DMS53 treated with DMSO at 0.1 percent for 48 hours (cell line): Measurements from ENCODE around the gene CHRNA4.

Experiments
- DNase-seq: peaks from one replicate; lab custom pipeline; 2025; ENCODE audit not compliant: unreplicated experiment; lab: John Stamatoyannopoulos, UW

Gene CHRNA4

GRCh38 chr20:63321148-63321831, 39.9 kb downstream of the CHRNA4 start:
- no peak for DNase-seq

DNA sequence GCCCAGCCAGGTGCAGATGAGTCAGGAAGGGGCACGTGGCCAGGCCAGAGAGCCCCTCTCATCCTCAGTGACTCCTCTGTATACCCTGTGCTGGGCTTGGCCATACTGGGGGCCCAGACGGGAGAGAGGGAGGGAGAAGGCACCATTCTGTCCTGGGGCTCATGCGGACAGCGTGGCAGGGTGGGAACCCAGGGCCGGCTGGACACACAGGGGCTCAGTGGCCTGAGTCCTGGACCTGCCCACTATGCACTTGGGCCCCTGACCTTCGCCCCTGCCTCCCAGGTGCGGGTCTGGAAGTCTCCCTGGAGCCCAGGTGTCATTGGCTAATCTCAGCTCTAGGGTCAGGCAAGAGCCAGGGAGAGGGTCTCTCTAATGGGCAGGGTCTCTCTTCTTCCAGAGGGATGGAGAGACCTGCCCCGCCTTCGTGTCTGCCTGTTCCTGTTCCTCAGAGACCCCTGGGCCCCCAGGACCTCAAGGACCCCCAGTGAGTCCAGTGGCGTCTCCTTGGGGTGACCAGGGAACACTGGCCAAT, 40.5 kb downstream of the CHRNA4 start:
- DNase-seq, result no peak

GRCh38 chr20:63320041-63320511, 41.1 kb downstream of the CHRNA4 start:
- no peak for DNase-seq

GRCh38 chr20:63319164-63320040, 41.7 kb downstream of the CHRNA4 start:
- DNase-seq, result no peak

DNA sequence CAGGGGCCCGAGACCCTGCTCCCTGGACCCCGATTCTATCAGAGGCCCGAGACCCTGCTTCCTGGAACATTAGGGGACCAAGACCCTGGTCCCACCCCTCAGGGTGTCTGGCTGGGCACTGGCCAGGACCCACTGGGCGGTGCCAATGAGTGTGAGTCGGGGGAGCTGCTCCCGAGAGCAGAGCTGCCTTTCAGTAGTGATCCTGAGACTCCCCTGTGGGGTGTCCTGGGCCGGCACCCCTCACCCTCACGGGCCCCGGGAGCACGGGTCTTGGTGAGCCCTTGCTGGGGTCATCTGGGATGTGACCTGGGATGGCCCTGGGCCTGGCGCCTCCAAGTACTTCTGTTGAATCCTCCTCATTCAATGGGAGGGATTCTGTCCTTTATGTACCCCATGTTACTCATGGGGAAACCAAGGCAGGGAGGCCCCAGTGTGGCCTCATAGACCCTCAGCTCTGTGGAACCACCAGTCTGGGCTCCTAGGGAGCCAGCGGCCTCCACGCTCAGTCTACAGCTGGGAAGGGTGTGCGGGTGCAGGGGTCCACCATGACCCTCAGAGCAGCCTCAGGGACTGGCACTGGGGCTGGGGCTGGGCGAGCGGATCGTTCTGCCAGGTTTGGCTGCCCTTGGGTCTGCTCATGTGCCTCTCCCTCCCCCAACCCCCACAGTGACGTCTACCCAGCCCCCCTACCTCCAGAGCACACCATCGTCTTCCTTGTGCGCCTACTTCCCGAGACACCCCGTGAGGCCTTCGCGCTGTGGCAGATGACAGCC, 42.6 kb downstream of the CHRNA4 start:
- no peak for DNase-seq

DNA sequence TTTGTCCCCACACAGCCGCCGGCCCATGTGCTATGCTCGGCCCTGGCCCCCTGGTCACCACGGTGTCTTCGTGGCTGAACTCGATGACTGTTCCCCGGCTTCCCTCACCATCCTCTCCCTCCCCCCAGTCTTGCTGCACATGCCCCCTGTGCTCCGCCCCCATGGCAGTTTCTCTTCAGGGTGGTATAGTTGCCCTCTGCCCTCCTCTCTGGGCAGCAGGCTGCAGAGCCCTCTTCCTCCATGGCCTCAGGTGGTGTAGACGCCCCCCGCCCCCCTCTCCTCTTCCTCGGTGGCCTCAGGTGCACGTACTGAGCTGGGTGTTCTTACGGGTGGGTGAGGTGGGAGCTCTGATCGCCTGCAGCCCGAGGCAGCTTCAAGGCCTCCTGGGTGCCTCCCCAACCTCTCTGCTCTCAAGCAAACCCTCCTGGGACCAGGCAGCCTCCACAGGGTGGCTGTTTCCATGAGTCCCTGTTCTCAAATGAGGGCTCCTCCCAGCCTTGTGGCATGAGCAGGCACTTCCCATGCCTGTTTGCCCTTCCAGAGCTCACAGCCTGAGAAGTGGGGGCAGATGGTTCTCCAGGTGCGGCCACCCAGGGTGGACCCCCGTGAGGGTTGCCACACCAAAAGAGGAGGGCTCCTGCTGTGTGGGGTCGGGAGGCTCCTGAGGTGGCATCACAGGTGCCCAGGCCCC, 43.4 kb downstream of the CHRNA4 start:
- DNase-seq, result no peak

GRCh38 chr20:63317061-63317460, 44.1 kb downstream of the CHRNA4 start:
- DNase-seq, result no peak

GRCh38 chr20:63316502-63316921, 44.6 kb downstream of the CHRNA4 start:
- no peak for DNase-seq

- DNase-seq, result no peak
Observed at GRCh38 chr20:63315731-63316491, 45.2 kb downstream of the CHRNA4 start.

- no peak for DNase-seq
Observed at GRCh38 chr20:63315240-63315689, 45.9 kb downstream of the CHRNA4 start.

GRCh38 chr20:63314566-63315239, 46.4 kb downstream of the CHRNA4 start:
- no peak for DNase-seq

- DNase-seq, result no peak
Observed at GRCh38 chr20:63314015-63314471, 47.1 kb downstream of the CHRNA4 start.

- DNase-seq, result no peak
Observed at GRCh38 chr20:63313349-63314014, 47.7 kb downstream of the CHRNA4 start.

- DNase-seq, result no peak
Observed at GRCh38 chr20:63312690-63313348, 48.3 kb downstream of the CHRNA4 start.

DNA sequence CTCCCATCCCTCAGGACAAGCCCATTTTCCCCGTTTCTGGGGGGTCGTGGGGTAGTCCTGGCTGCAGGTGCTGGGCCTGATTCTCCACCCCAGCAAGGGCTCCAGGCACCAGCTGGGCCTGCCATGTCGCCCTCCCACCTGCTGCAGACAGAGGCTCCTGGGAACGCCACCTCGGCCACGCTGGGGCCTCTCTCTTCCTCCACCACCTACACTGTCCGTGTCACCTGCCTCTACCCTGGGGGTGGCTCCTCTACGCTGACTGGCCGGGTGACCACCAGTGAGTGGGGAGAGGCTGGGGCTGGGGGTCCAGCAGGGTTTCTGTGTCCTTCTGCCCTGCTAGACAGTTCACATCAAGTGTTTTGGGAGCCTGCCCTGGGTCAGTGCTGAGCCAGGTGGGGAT, 48.9 kb downstream of the CHRNA4 start:
- DNase-seq, result no peak

DNA sequence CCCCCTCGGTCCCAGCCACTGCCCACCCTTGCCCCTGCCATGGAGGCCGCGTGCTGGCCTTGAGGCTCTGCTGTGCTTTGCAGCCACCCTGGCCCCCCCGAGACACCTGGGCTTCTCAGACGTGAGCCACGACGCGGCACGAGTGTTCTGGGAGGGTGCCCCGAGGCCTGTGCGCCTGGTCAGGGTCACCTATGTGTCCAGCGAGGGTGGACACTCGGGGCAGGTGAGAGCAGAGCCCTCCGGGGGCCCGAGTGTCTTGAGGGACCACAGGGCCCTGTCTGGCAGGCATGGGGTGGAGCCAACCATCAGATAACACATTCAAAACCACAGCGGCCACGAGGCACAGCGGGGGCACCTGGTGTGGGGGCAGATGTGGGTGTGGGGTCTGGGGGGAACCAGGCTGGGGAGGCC, 49.3 kb downstream of the CHRNA4 start:
- no peak for DNase-seq

- no peak for DNase-seq
Observed at GRCh38 chr20:63311186-63311832, 49.8 kb downstream of the CHRNA4 start.
